GM23338 (cell line): ENCODE measurements around the gene ATAD2B.

Experiments
- CREB1 ChIP-seq: fragments of 250-450 bp; sonication (Bioruptor Pico); IDR thresholded peaks from 2 replicates; pipeline ENCODE4 v1.5.0; 2020; ENCODE audit warnings: low read depth, mild to moderate bottlenecking, moderate library complexity
- EZH2 ChIP-seq: fragments of 200-600 bp; sonication (generic); IDR thresholded peaks from one replicate; pipeline ENCODE4 v1.8.0; 2017; ENCODE audit warnings: antibody characterized with exemption, mild to moderate bottlenecking, low read depth; ENCODE audit not compliant: unreplicated experiment
- EZH2phosphoT487 ChIP-seq: fragments of 200-600 bp; sonication (generic); IDR thresholded peaks from one replicate; pipeline ENCODE4 v1.8.1; 2018; ENCODE audit warnings: antibody characterized with exemption; ENCODE audit not compliant: unreplicated experiment
- POLR2AphosphoS5 ChIP-seq: IDR thresholded peaks from 2 replicates; pipeline ENCODE4 v1.6.1; 2016; ENCODE audit warnings: antibody characterized with exemption, low read depth
- STAT1 ChIP-seq: IDR thresholded peaks from one replicate; pipeline ENCODE4 v1.6.1; 2016; ENCODE audit warnings: antibody characterized with exemption; ENCODE audit not compliant: unreplicated experiment
- TF ChIP-seq, protein P1 (sequence below), 2 experiments: fragments of 200-600 bp in 1 of 2; sonication (generic) in 1 of 2; conservative IDR thresholded peaks; 2 replicates each; pipeline versions ENCODE4 v1.5.1 to v1.6.1; 2016 to 2017; ENCODE audit warnings: antibody characterized with exemption in 2 of 2, low read depth in 2 of 2, mild to moderate bottlenecking in 2 of 2, moderate library complexity in 1 of 2
- TF ChIP-seq, protein P2 (sequence below): IDR thresholded peaks from one replicate; pipeline ENCODE4 v1.6.1; 2018; ENCODE audit warnings: antibody characterized with exemption; ENCODE audit not compliant: unreplicated experiment

DNA sequence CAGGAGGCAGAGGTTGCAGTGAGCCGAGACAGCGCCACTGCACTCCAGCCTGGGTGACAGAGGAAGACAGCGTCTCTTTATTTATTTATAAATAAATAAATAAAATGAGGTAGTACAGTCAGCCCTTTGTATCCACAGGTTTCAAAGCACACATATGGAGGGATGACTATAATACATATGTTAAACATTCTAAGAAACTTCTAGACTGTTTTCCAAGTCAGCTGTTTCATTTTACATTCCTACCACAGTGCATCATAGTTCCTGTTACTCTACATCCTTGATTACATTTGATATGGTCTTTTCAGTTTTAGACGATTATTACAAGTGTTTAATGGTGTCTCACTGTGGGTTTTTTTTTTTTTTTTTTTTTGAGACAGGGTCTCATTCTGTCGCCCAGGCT is 157.6 kb downstream of the ATAD2B start:
- TF ChIP-seq, protein P1, sequence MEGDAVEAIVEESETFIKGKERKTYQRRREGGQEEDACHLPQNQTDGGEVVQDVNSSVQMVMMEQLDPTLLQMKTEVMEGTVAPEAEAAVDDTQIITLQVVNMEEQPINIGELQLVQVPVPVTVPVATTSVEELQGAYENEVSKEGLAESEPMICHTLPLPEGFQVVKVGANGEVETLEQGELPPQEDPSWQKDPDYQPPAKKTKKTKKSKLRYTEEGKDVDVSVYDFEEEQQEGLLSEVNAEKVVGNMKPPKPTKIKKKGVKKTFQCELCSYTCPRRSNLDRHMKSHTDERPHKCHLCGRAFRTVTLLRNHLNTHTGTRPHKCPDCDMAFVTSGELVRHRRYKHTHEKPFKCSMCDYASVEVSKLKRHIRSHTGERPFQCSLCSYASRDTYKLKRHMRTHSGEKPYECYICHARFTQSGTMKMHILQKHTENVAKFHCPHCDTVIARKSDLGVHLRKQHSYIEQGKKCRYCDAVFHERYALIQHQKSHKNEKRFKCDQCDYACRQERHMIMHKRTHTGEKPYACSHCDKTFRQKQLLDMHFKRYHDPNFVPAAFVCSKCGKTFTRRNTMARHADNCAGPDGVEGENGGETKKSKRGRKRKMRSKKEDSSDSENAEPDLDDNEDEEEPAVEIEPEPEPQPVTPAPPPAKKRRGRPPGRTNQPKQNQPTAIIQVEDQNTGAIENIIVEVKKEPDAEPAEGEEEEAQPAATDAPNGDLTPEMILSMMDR (conservative IDR thresholded peaks at IDR 0.05; ENCODE audit: low read depth in 2 of 2) = no peak
- TF ChIP-seq EZH2 (no peak), STAT1 (no peak), POLR2AphosphoS5 (no peak), CREB1 (CRISPR knock-in tag) (no peak), EZH2phosphoT487 (no peak)
- TF ChIP-seq, protein P2, sequence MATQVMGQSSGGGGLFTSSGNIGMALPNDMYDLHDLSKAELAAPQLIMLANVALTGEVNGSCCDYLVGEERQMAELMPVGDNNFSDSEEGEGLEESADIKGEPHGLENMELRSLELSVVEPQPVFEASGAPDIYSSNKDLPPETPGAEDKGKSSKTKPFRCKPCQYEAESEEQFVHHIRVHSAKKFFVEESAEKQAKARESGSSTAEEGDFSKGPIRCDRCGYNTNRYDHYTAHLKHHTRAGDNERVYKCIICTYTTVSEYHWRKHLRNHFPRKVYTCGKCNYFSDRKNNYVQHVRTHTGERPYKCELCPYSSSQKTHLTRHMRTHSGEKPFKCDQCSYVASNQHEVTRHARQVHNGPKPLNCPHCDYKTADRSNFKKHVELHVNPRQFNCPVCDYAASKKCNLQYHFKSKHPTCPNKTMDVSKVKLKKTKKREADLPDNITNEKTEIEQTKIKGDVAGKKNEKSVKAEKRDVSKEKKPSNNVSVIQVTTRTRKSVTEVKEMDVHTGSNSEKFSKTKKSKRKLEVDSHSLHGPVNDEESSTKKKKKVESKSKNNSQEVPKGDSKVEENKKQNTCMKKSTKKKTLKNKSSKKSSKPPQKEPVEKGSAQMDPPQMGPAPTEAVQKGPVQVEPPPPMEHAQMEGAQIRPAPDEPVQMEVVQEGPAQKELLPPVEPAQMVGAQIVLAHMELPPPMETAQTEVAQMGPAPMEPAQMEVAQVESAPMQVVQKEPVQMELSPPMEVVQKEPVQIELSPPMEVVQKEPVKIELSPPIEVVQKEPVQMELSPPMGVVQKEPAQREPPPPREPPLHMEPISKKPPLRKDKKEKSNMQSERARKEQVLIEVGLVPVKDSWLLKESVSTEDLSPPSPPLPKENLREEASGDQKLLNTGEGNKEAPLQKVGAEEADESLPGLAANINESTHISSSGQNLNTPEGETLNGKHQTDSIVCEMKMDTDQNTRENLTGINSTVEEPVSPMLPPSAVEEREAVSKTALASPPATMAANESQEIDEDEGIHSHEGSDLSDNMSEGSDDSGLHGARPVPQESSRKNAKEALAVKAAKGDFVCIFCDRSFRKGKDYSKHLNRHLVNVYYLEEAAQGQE = no peak
